Peyer's patch (tissue), 4 donors: ENCODE results near the gene APCS.

Experiments
- POLR2A ChIP-seq, 2 donors: fragments of 450-650 bp; IDR thresholded peaks; one replicate each; pipeline ENCODE4 v1.5.1; 2017; ENCODE audit warnings: antibody characterized with exemption in 2 of 2, mild to moderate bottlenecking in 2 of 2, moderate library complexity in 2 of 2
- TF ChIP-seq, protein P1 (sequence below), 6 experiments: fragments of 450-650 bp in 4 of 6; fragments of 200-600 bp in 2 of 6; sonication (generic) in 1 of 6; IDR thresholded peaks; one replicate each; pipeline ENCODE4 v1.5.1; 2017 to 2019; ENCODE audit warnings: antibody characterized with exemption in 6 of 6, mild to moderate bottlenecking in 3 of 6, moderate library complexity in 1 of 6

DNA sequence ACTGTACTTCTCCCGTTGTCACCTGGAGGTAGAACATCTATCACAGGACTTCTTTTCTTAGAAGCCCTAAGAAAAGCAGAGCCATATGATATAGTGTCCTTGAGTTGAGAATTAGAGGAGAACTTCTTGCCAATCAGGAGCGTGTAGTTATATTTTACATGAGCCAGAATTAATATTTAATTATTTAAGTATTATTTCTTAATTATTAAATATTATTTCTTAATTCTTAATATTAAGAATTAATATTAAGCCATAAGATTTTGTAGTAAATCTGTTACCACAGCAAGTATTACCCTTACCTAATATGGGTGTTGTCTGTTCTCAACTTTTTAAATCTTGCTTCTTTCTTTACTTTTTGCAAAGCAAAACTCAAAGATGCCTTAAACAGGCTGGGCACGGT lies 10.2 kb upstream of the APCS start:
- TF ChIP-seq, protein P1, sequence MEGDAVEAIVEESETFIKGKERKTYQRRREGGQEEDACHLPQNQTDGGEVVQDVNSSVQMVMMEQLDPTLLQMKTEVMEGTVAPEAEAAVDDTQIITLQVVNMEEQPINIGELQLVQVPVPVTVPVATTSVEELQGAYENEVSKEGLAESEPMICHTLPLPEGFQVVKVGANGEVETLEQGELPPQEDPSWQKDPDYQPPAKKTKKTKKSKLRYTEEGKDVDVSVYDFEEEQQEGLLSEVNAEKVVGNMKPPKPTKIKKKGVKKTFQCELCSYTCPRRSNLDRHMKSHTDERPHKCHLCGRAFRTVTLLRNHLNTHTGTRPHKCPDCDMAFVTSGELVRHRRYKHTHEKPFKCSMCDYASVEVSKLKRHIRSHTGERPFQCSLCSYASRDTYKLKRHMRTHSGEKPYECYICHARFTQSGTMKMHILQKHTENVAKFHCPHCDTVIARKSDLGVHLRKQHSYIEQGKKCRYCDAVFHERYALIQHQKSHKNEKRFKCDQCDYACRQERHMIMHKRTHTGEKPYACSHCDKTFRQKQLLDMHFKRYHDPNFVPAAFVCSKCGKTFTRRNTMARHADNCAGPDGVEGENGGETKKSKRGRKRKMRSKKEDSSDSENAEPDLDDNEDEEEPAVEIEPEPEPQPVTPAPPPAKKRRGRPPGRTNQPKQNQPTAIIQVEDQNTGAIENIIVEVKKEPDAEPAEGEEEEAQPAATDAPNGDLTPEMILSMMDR (IDR thresholded peaks at IDR 0.05): no peak
- TF ChIP-seq POLR2A (IDR thresholded peaks at IDR 0.05): no peak
